IPS DF 4.7 (cell line): ENCODE data around the gene MINDY4B.

Experiments used
- DNase-seq: peaks from one replicate; pipeline ENCODE4 v3.0.0-alpha.2; 2013; ENCODE audit warnings: low spot score; ENCODE audit errors: extremely low read depth

MINDY4B gene

GRCh38 chr3:150905339-150905738 is at the start of gene MINDY4B:
MINDY4B (minus strand) TSS chr3:150905439; CDS start chr3:150905439, 0 bp downstream.
- DNase-seq = no peak

DNA sequence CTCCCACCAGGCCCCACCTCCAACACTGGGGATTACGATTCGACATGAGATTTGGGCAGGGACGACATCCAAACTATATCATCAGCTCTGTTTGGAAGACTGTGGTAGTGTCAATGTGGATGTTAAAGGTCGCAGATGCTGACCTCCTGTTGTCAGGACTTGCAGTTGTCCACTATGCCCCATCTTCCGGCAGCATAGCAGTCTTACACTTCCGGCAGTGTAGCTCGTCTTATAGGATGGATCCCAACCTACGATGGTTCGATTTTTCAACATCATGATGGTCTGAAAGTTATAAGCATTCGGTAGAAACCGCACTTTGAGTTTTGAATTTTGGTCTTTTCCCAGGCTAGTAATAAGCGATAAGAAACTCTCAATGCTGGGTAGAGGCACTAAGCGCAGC is 46.7 kb upstream of the MINDY4B start:
- no peak for DNase-seq

- no peak for DNase-seq
Measured at GRCh38 chr3:150945226-150946032, 40.2 kb upstream of the MINDY4B start.

DNA sequence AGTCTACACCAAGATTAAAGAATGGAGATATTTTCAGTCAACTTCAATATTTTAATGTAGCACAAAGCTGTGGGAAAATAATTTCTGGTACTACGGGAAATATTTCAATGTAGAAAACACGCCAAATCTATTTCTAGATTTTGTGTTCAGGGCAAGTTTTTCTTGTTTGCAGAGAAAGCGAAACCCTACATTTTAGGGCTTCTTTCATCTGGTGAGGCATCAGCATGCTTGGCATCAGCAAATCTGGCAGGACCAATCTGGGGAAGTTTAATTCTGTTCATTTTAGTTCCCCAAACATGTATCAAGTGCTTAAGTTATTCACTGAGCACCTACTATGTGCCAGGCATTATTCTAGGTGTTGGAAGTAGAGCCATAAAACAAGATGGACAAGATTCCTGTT is 37.0 kb upstream of the MINDY4B start:
- no peak for DNase-seq

- no peak for DNase-seq
Measured at GRCh38 chr3:150936693-150937092, 31.5 kb upstream of the MINDY4B start.

DNA sequence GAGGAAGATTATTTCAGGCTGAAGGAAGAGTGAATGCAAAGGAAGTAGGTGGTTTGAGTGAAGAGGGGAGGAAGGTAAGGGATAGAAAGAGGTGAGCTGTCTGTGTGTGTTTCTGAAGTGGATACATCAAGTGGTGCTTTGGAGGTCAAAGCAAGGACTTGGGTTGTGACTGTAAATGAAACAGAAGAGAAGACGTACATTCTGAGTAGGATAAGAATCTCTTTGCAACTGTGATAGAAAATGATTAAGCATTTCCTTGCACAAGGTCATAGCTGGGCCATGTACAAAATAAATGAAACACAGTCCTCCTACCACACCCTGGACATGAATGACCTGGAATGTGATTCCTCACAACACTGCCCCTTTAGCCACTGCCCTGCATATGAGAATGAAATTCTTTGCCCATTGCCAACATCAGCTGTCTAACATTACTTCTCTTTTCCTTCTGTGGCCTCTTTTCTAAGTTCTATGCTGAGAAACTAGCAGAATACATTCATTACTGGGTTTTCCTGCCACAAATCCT is 28.3 kb upstream of the MINDY4B start:
- no peak for DNase-seq

GRCh38 chr3:150931745-150932144 is 26.5 kb upstream of the MINDY4B start:
- DNase-seq = no peak

- no peak for DNase-seq
Measured at GRCh38 chr3:150930839-150931238, 25.6 kb upstream of the MINDY4B start.

- DNase-seq = no peak
Measured at GRCh38 chr3:150928234-150928633, 23.0 kb upstream of the MINDY4B start.

- no peak for DNase-seq
Measured at GRCh38 chr3:150926328-150926727, 21.1 kb upstream of the MINDY4B start.

DNA sequence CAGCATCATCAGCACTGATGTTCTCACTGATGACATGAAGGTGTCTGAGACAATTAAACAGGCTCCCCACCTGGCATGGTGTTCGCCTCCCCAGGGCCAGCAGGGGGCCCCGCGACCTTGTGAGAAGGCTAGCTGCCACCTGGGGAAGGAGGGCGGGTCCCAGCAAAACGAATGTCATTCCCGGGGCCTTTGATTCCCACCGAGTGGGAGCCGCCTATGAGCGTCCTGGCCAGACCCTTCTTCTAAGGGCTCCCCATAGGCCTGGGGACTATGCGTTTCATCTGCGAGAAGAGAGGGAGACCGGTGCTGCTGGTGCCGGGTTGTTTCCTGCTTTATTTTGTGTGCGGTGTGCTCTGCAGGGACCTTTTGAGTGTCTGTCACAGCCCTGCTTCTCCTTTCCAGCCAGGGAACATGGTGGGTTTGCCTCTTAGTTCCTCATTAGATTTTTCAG is 20.5 kb upstream of the MINDY4B start:
- no peak for DNase-seq

GRCh38 chr3:150922611-150923010 is 17.4 kb upstream of the MINDY4B start:
- no peak for DNase-seq

GRCh38 chr3:150921209-150921608 is 16.0 kb upstream of the MINDY4B start:
- DNase-seq = no peak

GRCh38 chr3:150920236-150920635 is 15.0 kb upstream of the MINDY4B start:
- DNase-seq = no peak

DNA sequence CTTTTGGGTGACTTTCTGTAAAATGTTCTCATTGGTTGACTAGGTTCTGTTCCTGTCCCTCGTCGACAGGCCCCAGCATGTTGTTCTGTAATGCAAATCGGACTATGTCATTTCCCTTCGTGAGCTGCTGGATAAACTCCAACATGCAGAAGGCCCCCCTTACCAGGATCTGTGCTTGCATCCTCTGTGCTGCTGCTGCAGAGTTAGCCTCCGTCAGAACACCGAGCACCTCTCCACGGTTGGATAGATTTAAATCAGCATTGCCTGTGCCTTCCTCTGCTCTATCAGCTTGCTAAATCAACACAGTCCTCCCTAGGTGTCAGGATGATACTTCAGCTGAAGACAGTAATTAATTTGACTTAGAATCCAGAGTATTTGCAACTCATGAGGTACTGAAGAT is 12.7 kb upstream of the MINDY4B start:
- no peak for DNase-seq

GRCh38 chr3:150913133-150913922 is 8.1 kb upstream of the MINDY4B start:
- DNase-seq = no peak

DNA sequence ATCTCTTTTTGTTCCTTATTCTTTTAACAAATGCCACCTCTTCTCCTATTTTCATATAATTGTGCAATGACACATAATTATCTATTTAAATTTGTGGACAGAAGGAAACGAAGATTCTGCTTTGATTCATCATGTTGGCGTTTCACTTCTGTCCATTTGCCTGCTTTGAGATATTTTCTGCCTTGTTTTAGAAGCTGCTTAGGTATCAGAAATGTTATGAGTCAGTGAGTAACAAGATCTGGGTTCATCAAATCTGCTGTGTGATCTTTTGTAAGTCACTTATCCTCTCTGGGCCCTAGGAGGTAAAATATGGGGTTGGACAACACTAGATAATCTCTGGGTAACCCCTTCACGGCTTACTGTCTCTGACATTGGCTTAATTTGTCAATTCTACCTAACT is 7.3 kb upstream of the MINDY4B start:
- DNase-seq = no peak

- no peak for DNase-seq
Measured at GRCh38 chr3:150911771-150912170, 6.5 kb upstream of the MINDY4B start.

DNA sequence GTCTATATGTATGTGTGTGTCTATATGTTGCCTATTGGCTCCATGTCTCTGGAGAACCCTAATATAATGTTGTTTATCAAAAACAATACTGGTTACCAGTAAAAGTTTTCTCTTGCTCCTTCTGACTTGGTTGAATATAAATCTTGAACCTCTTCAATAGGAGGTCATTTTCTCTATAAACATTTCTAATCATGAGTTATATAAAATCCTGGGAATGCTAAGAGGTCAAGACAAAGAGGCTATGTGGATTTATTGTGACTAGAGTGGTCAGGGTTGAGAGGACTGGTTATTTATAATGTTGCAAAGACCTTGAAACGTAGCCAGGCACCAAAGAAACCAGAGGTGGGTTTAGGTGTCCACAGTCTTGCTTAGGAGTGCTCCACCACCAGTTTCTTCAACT is 1.2 kb upstream of the MINDY4B start:
- DNase-seq = no peak

DNA sequence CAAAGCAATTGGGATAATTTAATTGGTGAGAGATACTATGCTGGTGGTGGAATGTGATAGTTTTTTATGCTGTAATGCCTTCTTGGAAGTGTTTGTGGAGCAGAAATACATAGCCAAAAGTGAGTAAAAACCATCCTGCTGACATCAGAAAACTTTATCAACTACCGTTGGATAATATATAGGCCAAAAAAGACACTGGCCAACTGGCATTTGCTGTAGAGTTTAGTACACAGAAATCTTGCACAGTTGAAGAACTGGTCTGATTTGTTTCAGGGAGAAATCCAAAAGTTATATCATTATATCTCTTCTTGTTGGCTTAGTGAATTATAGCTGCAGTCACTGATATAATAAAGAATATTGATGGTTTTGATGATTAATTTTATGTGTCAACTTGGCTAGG is 507 bp upstream of the MINDY4B start:
- no peak for DNase-seq

DNA sequence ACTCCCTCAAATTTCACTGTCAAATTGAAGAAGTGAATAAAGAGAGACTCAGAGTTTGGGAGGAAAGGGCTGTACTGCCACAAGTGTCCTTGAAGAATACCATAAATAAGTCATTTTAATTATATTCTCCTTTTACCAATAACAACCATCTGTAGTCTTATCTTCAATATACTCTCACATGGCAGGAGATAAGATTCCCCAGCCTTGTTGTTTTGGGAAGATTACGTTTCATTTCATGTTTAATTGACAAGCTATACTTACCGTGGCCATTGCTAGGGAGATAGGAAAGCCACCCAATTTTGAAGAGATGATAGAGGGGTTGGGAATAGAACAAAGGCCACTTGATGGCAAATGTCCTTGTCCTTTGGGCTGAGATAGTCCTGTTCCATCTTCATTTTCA is 2.3 kb downstream of the MINDY4B start:
- no peak for DNase-seq

- DNase-seq = no peak
Measured at GRCh38 chr3:150901793-150902192, 3.4 kb downstream of the MINDY4B start.
